Activated gamma-delta T cell treated with anti-CD3 and anti-CD28 coated beads, Interleukin-2, amount 50 U/mL, for 16 hours (primary cell): ENCODE measurements around the gene CACNG6.

ENCODE experiments used
- DNase-seq: peaks from one replicate; pipeline ENCODE4 v3.0.0-alpha.2; 2020; ENCODE audit warnings: low read depth

CACNG6 gene

GRCh38 chr19:53969366-53969765 is 22.1 kb upstream of the CACNG6 start:
- DNase-seq: no peak

DNA sequence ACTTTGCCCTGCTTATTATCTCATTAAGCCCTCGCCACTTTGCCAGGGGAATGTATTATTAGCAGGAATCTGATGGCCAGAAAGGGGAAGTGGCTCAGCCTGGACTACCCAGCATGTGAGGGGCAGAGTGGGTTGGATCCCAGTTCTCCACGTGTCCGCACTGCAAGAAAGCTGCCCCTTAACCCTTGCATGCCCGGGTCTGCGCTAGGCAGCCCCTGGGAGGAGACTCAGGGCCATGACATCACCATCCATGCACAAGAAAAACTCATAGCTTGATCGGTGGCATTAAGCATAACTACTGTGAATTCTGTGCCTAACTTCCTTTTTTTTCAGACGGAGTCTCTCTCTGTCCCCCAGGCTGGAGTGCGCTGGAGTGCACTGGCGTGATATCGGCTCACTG is 19.8 kb upstream of the CACNG6 start:
- no peak for DNase-seq

GRCh38 chr19:53977429-53977990 is 13.9 kb upstream of the CACNG6 start:
- DNase-seq: peak; percentile 22

GRCh38 chr19:53977991-53978731 is 13.3 kb upstream of the CACNG6 start:
- DNase-seq: peak; percentile 13

DNA sequence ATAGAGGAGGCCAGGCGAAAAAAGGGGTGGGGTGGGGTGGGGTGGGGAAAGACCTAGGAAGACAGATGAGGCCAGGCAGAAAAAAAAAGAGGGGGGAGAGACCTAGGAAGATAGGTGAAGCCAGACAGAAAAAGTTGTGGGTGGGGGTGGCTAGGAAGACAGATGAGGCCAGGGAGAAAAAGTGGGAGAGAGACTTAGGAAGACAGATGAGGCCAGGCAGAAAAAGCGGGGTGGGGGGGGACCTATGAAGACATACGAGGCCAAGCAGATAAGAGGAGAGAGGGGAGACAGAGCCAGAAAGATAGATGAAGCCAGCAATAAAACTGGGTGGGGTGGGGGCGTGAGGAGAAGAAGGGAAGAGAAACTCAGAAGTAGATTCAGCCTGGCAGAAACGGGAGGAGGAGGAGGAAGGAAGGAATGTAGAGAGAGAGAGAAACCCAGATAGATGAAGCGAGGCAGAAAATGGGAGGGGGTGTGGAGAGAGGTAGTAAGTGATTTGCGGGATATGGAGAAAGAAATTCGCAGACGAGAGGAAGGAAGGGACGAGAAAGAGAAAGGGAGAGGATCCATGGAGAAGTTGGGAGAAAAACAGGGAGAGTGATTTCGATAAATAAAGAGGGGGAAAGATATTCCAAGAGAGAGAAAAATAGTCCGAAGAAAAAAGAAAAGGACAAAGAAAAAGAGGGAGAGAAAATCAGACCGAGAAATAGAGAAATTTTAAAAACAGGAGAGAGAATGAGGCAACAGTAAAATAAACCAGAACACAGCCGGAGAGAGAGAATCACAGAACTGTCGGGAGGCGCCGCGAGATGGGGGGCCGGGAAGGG is 12.2 kb upstream of the CACNG6 start:
- no peak for DNase-seq

DNA sequence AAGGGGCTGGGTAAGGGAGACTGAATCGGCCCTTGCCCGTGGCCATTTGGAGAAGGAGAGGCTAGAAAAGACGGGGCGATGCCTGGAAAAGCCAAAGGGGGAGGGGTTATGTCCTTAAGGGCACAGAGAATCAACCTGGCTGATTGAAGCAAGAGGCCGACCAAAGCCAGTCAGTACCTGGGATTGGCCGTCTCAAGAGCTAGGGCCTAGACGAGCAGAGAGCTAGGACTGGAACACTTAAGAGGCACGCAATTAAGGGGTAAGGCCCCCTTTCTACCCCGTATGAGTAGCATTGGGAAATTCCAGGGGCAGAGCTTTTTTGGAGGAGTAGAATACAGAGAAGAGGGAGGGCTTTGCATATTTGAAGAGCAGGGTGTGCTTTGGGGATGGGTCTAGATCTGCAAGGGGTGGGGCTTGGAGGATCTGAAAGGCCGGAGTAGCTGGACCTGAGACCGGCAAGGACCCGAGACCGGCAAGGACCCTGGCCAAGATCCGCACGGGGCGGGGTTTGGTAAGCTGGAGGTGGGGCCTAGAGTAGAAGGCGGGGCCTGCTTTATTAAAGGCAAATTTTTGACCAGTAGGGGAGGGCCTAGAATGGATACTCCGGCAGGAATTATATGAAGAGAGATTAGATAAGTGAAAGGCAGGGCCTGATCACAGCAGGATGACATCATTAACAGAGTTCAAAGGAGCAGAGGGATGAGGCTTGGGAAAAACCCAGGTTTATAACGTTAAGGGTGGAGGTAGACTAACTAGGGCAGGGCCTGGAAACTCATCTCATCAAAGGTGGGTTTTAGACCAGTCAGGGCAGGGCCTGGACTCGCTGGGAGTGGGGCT is 10.7 kb upstream of the CACNG6 start:
- DNase-seq: no peak

DNA sequence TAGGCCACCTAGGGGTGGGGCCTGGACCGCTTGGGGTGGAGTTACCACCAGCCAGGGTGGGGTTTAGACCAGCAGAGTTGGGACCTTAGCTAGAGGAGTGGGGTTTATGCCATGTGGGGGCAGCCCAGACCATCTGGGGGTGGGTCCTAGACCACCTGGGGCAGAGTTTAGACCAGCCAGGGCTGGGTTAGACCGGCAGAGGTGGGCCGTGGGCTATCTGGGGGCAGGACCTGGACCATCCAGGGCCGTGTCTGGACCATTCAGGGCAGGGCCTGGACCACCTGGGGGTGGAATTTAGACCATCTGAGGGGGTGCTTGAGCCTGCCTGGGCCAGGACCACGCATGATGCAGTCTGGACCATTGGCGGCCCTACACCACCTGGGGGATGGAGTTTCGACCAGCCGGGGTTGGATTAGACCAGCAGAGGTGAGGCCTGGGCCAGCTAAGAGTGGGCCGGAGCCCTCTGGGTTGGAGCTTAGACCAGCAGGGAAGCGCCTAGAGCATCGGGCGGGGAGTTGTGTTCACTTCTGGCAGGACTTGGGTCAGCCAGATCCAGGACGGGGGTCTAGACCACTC is 10.0 kb upstream of the CACNG6 start:
- no peak for DNase-seq

DNA sequence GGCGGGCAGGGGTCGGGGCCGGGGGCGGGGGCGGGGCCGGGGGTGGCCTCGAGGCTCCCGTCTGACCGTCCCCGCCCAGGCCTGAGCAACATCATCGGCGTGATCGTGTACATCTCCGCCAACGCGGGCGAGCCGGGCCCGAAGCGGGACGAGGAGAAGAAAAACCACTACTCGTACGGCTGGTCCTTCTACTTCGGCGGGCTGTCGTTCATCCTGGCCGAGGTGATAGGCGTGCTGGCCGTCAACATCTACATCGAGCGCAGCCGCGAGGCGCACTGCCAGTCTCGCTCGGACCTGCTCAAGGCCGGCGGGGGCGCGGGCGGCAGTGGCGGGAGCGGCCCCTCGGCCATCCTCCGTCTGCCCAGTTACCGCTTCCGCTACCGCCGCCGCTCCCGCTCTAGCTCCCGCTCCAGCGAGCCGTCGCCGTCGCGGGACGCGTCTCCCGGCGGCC is 9.4 kb upstream of the CACNG6 start:
- DNase-seq: no peak

DNA sequence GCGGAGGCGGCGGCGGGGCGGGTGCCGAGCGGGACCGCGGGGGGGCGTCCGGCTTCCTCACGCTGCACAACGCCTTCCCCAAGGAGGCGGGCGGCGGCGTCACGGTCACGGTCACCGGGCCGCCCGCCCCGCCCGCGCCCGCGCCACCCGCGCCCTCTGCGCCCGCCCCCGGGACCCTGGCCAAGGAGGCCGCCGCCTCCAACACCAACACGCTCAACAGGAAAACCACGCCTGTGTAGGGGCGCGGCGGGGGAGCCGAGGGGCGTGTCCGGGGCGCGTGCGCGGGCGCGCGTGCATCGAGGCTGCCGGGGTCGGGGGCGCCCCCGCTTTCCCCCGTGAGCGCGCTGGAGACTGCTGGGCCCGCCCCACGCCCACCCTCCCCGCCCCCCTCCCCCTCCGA is 8.8 kb upstream of the CACNG6 start:
- no peak for DNase-seq

DNA sequence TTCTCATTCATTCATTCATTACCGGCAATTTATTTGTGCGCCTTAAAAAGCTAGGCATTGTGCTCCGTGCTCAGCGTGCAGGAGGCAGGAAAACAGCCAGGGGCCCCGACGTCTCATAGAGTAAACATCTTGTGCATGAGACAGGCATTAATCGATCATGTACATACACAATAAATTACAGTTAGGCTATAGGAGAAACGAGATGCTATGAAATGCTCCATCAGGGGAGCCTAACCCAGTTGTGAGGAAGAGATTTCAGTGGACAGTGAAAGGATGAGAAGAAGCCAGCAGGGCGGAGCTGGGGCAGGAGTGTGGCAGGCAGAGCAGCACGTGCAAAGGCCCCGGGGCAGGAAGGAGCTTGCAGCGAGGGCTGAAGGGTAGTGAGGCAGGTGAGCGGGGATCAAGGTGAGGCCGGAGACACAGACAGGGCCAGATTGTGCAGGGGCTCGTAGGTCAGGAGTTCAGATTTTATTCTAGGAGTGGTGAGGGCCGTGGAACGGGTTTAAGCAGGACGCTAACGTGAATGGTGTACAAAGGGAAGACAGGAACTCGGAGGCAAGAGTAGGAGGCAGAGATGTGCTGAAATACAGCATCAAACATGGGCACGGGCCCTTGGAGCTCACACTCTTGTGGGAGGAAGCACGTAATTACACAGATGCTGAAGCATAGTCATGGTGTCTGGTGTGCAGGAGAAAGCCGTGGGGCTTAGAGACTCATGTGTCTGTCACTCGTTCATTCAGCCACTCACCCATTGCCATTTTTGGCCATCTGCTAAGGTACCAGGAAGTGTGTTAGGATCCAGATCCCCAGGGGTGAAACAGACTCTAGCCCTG is 7.8 kb upstream of the CACNG6 start:
- DNase-seq: no peak

- no peak for DNase-seq
These were observed 5.6 kb upstream of the CACNG6 start for GRCh38 chr19:53985863-53986262.

DNA sequence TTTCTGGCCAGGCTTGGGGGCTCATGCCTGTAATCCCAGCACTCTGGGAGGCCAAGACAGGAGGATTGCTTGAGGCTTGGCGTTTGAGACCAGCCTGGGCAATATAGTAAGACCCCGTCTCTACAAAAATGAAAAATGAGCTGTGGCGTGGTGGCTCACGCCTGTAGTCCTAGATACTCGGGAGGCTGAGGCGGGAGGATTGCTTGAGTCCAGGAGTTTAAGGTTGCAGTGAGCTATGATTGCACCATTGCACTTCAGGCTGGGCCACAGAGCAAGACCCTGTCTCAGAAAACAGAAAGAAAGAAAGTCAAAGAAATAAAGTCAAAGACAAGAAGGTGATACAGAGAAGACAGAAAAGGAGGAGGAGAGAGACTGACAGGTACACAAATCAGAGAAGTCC is 2.5 kb upstream of the CACNG6 start:
- DNase-seq: no peak

- DNase-seq: no peak
These were observed 1.6 kb upstream of the CACNG6 start for GRCh38 chr19:53989600-53990533.

GRCh38 chr19:53992211-53992610 is 774 bp downstream of the CACNG6 start:
- no peak for DNase-seq

DNA sequence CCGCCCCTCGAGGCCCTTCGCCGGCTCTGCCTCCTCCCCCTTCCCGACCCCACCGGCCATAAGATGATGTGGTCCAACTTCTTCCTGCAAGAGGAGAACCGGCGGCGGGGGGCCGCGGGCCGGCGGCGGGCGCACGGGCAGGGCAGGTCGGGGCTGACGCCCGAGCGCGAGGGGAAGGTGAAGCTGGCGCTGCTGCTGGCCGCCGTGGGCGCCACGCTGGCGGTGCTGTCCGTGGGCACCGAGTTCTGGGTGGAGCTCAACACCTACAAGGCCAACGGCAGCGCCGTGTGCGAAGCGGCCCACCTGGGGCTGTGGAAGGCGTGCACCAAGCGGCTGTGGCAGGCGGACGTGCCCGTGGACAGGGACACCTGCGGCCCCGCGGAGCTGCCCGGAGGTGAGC is 1.4 kb downstream of the CACNG6 start:
- no peak for DNase-seq

- DNase-seq: no peak
These were observed 2.0 kb downstream of the CACNG6 start for GRCh38 chr19:53993448-53993847.

DNA sequence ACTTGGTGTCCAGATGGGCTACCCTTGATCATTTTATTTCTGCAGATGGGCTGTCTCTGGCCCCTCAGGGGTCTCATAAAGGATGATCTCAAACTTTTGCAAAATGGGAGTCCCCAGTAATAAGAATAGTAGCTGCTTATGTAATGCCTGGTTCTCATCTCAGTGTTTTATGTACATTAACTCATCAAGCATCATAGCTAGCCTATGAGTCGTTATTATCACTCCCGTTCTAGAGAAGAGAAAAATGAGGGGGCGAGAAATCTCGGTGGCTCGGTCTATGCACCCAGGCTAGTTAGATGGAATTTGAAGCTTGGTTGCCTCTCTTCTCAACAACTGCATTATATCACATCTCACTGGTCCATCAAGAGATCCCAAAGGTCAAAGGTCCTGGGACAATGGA is 3.4 kb downstream of the CACNG6 start:
- DNase-seq: no peak

- DNase-seq: no peak
These were observed 6.8 kb downstream of the CACNG6 start for GRCh38 chr19:53998223-53998622.

DNA sequence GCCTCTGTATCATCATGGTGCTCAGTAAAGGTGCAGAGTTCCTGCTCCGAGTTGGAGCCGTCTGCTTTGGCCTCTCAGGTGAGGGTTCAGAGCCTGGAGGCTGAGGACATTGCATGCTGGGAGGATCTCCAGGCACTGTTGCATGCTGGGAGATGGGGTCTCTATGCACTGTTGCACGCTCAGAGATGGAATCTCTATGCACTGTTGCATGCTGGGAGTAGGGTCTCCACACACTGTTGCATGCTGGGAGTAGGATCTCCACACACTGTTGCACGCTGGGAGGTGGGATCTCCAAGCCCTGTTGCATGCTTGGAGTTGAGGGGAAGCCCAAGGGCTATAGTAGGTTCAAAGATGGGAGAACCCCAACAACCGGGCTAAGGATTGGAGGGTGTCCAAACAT is 8.3 kb downstream of the CACNG6 start:
- no peak for DNase-seq

DNA sequence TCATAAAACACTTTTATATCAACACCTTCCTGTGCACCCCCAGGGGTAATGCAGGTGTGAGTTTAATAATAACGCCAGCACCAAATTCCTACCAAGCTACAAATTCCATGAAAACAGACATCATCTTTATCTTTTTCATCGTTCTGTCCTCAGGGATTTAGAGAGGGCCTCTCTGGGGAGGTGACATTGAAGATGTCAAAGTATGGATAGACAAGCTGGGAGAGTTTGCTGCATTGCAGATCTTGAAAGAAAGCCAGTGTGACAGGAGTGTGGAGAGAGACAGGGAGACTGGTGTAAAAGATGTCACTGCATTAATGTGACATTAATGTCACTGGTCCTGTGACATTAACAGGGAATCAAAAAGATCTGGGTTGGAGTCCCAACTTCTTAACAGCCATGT is 10.1 kb downstream of the CACNG6 start:
- no peak for DNase-seq
